Osteoblast (primary cell): ENCODE results near the gene DNHD1. TPM values are rescaled to one million over a fixed set of nuclear protein-coding genes. Genes with fewer than 3 reads are reported as not detected.

ENCODE experiments used
- DNase-seq: peaks from one replicate; pipeline ENCODE4 v3.0.0; 2011; ENCODE audit warnings: low spot score, mixed read lengths; ENCODE audit not compliant: insufficient read length; ENCODE audit errors: missing footprints
- H2AFZ ChIP-seq: 2 replicates; pipeline ENCODE4 v1.6.0; 2011; ENCODE audit warnings: mild to moderate bottlenecking, low read length
- H3K27ac ChIP-seq: 2 replicates; pipeline ENCODE4 v1.5.1; 2011; ENCODE audit warnings: mild to moderate bottlenecking, low read depth, low read length, moderate library complexity
- H3K27me3 ChIP-seq: 2 replicates; pipeline ENCODE4 v1.6.0; 2012; ENCODE audit warnings: mild to moderate bottlenecking, control low read depth, inconsistent platforms, low read length, moderate library complexity; ENCODE audit not compliant: insufficient read depth
- H3K36me3 ChIP-seq: 2 replicates; pipeline ENCODE4 v1.5.1; 2011; ENCODE audit warnings: mild to moderate bottlenecking, low read length, control low read depth, moderate library complexity; ENCODE audit not compliant: insufficient read depth
- H3K4me1 ChIP-seq: 2 replicates; pipeline ENCODE4 v1.5.1; 2011; ENCODE audit warnings: mild to moderate bottlenecking, low read length, control low read depth, moderate library complexity; ENCODE audit not compliant: insufficient read depth
- H3K4me2 ChIP-seq: 2 replicates; pipeline ENCODE4 v1.6.0; 2011; ENCODE audit warnings: mild to moderate bottlenecking, low read length; ENCODE audit not compliant: insufficient read depth
- H3K4me3 ChIP-seq: fragments of 200-600 bp; sonication (generic); 3 replicates; pipeline ENCODE4 v1.5.1; 2012; ENCODE audit warnings: mild to moderate bottlenecking, low read length, inconsistent platforms; ENCODE audit not compliant: insufficient read depth
- H3K79me2 ChIP-seq: 2 replicates; pipeline ENCODE4 v1.6.0; 2012; ENCODE audit warnings: mild to moderate bottlenecking, low read length, control low read depth, inconsistent platforms; ENCODE audit not compliant: insufficient read depth
- H3K9me3 ChIP-seq: 2 replicates; pipeline ENCODE4 v1.5.1; 2011; ENCODE audit warnings: low read depth, low read length, control low read depth
- H4K20me1 ChIP-seq: 2 replicates; pipeline ENCODE4 v1.6.0; 2012; ENCODE audit warnings: mild to moderate bottlenecking, low read length, control low read depth; ENCODE audit not compliant: insufficient read depth
- CTCF ChIP-seq: IDR thresholded peaks from 2 replicates; pipeline ENCODE4 v1.5.1; 2011; ENCODE audit warnings: mild to moderate bottlenecking, low read depth, low read length, moderate library complexity; ENCODE audit errors: extremely low read depth
- total RNA-seq: library from RNA; depleted of rRNA; stranded (reverse); fragments of >200 nt; gene quantifications from 2 replicates; pipeline ENCODE4 v1.2.3, GENCODE V29; 2012

Gene DNHD1
- total RNA-seq, 1 donor, result 9.0 TPM

GRCh38 chr11:6488821-6489220, 8.3 kb upstream of the DNHD1 start:
- Histone ChIP-seq H3K27ac (no peak overlapping the region), H3K27me3 (no peaks in the 10 kb centered on the region), H3K4me3 (no peak overlapping the region), H3K4me2 (no peak overlapping the region), H3K9me3 (no peaks in the 10 kb centered on the region), H3K36me3 (peaks cover 51% of the 10 kb centered on the region), H3K79me2 (peaks cover 21% of the 10 kb centered on the region), H4K20me1 (peaks cover 3% of the 10 kb centered on the region), H2AFZ (no peak overlapping the region), H3K4me1 (no peaks in the 10 kb centered on the region)
- no peak for DNase-seq
- no peak for TF ChIP-seq CTCF

GRCh38 chr11:6489306-6489705, 7.8 kb upstream of the DNHD1 start:
- Histone ChIP-seq H3K79me2 (peaks cover 17% of the 10 kb centered on the region), H3K4me1 (no peaks in the 10 kb centered on the region), H3K4me2 (no peak overlapping the region), H3K36me3 (peaks cover 49% of the 10 kb centered on the region), H4K20me1 (peaks cover 3% of the 10 kb centered on the region), H3K9me3 (no peaks in the 10 kb centered on the region), H2AFZ (no peak overlapping the region), H3K4me3 (no peak overlapping the region), H3K27me3 (no peaks in the 10 kb centered on the region), H3K27ac (no peak overlapping the region)
- DNase-seq, result no peak
- TF ChIP-seq CTCF, result no peak

GRCh38 chr11:6498121-6498520, 1.0 kb downstream of the DNHD1 start:
- DNase-seq, result peak; percentile 83

GRCh38 chr11:6498544-6498943, 1.5 kb downstream of the DNHD1 start:
- no peak overlapping the region for H3K4me2 ChIP-seq
- no peak overlapping the region for H2AFZ ChIP-seq
- no peak overlapping the region for H3K4me3 ChIP-seq
- DNase-seq, result no peak
- H3K36me3 ChIP-seq, result peaks cover 8% of the 10 kb centered on the region
- no peaks in the 10 kb centered on the region for H3K27me3 ChIP-seq
- H3K9me3 ChIP-seq, result no peaks in the 10 kb centered on the region
- H3K4me1 ChIP-seq, result peaks cover 32% of the 10 kb centered on the region
- H3K27ac ChIP-seq, result peak overlapping the region; percentile 40
- no peak for TF ChIP-seq CTCF
- H3K79me2 ChIP-seq, result no peaks in the 10 kb centered on the region
- H4K20me1 ChIP-seq, result peaks cover 3% of the 10 kb centered on the region

More at GRCh38 chr11:6498121-6498520, 1.0 kb downstream of the DNHD1 start:
- Histone ChIP-seq H3K9me3 (no peaks in the 10 kb centered on the region), H3K4me2 (no peak overlapping the region), H3K79me2 (no peaks in the 10 kb centered on the region), H2AFZ (no peak overlapping the region), H4K20me1 (peaks cover 3% of the 10 kb centered on the region), H3K4me3 (no peak overlapping the region), H3K27me3 (no peaks in the 10 kb centered on the region), H3K27ac (peak overlapping the region; percentile 43), H3K4me1 (peaks cover 32% of the 10 kb centered on the region), H3K36me3 (peaks cover 10% of the 10 kb centered on the region)
- TF ChIP-seq CTCF, result no peak
